NCI-H2171 (cell line): ENCODE measurements around the gene PYROXD2.
A peak's percentile ranks its signal among the peaks of the same experiment; 100 is the strongest.

Experiments used
- DNase-seq: peaks from one replicate; lab custom pipeline; 2025; lab: John Stamatoyannopoulos, UW

The PYROXD2 gene

GRCh38 chr10:98414578-98414931 lies 427 bp downstream of the PYROXD2 start:
- no peak for DNase-seq

- no peak for DNase-seq
Measured at GRCh38 chr10:98411768-98412167, 3.2 kb downstream of the PYROXD2 start.

- DNase-seq, result no peak
Measured at GRCh38 chr10:98411166-98411565, 3.8 kb downstream of the PYROXD2 start.

- DNase-seq, result no peak
Measured at GRCh38 chr10:98410759-98411158, 4.2 kb downstream of the PYROXD2 start.

DNA sequence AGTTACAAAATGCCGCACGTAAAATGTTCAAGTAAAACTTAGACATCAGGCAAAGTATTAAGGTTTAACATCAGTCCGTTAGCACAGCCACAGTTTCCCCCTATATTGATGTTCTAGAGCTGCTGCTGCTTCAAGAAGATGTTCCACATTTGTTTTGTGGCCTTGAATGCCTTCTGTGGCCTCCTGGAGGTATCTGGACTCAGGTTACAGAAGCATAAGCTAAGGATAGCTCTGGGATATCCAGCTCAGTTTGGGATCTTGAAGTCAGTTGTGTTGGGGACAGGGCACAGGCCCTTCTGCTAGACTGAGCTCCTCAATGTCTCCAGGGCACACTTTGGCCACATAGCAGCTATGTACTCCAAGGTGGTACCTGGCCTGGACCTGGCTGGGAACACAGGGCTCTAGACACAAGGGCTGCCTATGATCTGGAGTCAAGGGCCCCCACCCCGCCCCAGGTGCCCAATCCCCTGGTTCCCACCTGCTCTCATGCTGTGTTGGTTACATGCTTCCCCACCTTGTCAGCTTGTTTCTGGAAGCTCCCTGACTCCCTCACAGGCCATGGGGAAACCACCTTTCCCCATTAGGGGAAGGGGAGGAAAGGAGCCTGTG lies 4.7 kb downstream of the PYROXD2 start:
- DNase-seq, result no peak

DNA sequence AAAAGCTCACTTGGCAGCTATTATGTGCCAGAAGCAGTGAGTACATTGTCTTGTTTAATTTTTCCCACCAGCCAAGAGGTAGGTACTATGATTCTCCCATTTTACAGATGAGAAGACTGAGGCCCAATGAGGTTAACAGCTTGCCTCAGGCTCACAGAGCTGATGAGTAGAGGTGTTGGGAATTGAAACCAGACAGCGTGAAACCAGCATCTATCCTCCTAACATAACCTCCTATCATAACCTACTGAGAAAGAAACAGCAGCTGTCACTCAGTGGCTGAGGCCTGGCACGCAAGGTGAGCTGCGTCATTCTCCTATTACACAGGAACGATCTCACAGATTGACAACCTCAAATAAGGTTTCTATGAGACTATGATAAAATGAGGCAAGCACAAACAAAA lies 6.2 kb downstream of the PYROXD2 start:
- DNase-seq, result peak; percentile 9

GRCh38 chr10:98407744-98408241 lies 7.2 kb downstream of the PYROXD2 start:
- no peak for DNase-seq

DNA sequence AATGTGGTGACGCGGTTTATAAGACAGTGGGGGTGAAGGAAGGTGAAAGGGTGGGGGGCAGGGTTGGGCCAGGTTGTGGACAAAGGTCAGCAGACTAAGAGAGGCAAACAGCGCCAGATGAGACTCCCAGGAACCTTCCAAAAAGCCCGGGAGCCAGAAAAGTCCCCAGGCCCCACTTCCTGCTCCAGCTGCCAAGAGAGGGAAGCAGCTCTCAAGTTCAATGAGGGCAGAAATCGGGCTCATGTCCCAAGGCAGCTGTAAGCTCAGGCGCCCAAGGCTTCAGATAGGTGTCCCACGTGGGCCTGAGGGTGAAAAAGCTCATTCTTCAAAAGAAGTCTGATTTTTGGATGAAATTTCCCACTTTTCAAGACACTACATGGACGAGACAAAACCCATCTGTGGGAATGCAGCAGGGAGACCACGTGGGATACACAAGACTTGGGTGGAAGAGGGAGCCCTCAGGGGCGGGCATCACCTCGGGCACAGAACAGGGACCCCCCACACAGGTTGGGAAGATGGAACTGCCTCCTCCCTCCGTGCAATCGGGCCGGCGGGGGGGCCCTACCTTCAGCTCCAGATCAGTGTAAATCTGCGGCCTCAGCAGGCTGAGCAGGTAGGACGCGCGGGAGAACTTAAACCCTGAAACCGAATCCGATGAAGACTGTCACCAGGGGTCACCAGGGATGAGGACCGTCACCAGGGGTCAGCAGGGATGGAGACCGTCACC lies 7.8 kb downstream of the PYROXD2 start:
- DNase-seq, result no peak

DNA sequence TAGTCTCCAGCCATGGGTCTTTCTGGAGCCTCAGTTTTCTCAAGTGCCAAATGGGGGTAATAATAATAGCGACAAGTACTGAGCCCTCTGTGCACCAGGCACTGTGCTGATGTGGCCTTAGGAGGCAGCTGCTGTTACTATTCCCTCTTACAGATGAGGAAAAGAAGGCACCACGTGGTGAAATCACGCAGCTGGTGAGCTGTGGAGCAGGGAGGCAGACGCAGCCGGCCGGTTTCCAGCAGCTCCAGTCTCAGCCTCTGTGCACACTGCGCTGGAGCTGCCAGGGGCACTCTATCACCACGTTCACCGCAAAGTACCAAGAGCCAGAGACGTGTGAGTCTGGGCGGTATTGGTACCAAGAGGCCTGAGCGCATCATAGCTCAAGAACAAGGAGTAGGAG lies 9.6 kb downstream of the PYROXD2 start:
- no peak for DNase-seq

GRCh38 chr10:98404571-98405359 lies 10.2 kb downstream of the PYROXD2 start:
- DNase-seq, result no peak

GRCh38 chr10:98403812-98404504 lies 11.0 kb downstream of the PYROXD2 start:
- DNase-seq, result no peak

- no peak for DNase-seq
Measured at GRCh38 chr10:98402931-98403718, 11.9 kb downstream of the PYROXD2 start.

- DNase-seq, result no peak
Measured at GRCh38 chr10:98402478-98402877, 12.5 kb downstream of the PYROXD2 start.

GRCh38 chr10:98400482-98400881 lies 14.5 kb downstream of the PYROXD2 start:
- no peak for DNase-seq

GRCh38 chr10:98399784-98400183 lies 15.2 kb downstream of the PYROXD2 start:
- no peak for DNase-seq

GRCh38 chr10:98397089-98397600 lies 17.8 kb downstream of the PYROXD2 start:
- DNase-seq, result no peak

DNA sequence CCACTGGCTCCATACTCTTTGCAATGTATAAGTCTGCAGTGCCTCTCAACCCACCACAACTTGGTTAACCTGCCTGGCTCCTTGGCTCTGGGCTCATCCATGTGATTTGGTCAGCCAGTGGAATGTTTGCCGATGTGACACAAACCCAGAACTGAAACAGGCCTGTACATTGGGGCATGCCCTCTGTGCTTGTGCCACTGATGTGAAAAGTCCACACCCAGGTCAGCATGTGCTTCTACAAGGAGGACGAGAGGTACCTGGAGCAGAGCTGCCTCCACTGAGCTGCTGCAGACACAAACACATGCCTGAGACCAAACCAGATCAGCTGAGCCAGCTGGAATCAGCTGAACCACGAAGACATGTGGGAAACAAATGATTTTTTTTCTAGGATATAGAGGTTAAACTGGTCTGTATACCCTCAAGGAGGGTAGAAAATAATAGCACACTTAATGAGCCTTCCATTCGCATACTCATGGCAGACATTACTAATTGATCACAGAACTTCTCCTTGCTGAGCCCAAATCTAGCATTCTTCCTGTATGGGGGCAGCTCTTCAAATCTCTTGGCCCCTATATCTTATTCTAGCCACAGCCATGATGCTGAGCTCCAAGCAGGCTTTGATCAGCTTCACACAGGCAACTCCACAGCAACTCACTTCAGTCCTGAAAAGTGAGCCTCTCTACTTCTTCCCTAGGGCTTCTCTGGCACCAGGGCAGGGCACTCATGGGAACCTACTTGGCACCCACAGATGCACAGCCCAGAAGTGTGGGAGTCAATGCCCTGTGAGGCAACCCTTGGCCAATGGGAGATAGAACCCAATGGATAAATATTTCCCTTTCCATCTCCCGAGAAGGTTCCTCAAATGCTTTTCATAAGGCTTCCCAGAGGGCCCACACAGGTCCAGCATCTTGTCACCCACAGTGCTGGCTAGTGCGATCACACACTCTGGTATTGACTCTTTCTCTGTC lies 18.6 kb downstream of the PYROXD2 start:
- DNase-seq, result no peak

GRCh38 chr10:98394851-98395440 lies 20.0 kb downstream of the PYROXD2 start:
- no peak for DNase-seq

- DNase-seq, result no peak
Measured at GRCh38 chr10:98391578-98391991, 23.4 kb downstream of the PYROXD2 start.

DNA sequence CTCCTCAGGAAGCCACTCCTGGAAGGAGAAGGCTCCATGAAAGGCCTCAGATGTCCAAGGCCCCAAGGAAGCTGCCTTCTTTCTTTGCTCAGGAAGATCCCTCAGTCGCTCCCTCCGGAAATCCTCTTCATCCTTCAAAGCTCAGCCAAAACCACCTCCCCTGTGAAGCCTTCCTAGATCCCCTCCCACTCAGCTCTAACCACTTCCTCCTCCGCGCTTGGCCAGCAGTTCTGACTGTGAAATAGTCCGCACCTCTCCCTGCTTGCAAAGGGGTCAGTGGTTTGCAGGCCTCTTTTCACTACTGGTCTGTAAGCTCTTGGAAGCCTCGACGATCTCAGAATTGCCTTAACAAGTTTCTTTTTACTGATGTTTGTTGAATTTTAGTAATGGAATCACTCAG lies 23.9 kb downstream of the PYROXD2 start:
- DNase-seq, result no peak
